SJSA1 (cell line): ENCODE measurements around the gene ATP7B. TPM values are rescaled to one million over a fixed set of nuclear protein-coding genes. Genes with fewer than 3 reads are reported as not detected.
"Not testable (repeated sequence)": the region's sequence is repeated elsewhere in the genome, so short reads cannot be mapped to it uniquely, and the experiment has no call there.

Source experiments
- DNase-seq, 2 experiments: peaks; one replicate each; pipeline ENCODE4 v3.0.0-alpha.2; 2015 to 2020; ENCODE audit warnings: low spot score in 2 of 2, low read depth in 1 of 2
- H3K27ac ChIP-seq: fragments of 250-450 bp; sonication (Bioruptor Pico); 2 replicates; pipeline ENCODE4 v1.5.1; 2020; ENCODE audit warnings: mild to moderate bottlenecking, moderate library complexity
- H3K27me3 ChIP-seq: fragments of 250-450 bp; sonication (Bioruptor Pico); replicated peaks from 2 replicates; pipeline ENCODE4 v1.5.1; 2020; ENCODE audit warnings: mild to moderate bottlenecking, moderate library complexity
- H3K36me3 ChIP-seq: fragments of 250-450 bp; sonication (Bioruptor Pico); 2 replicates; pipeline ENCODE4 v1.5.1; 2020; ENCODE audit warnings: mild to moderate bottlenecking
- H3K4me1 ChIP-seq: fragments of 250-450 bp; sonication (Bioruptor Pico); replicated peaks from 2 replicates; pipeline ENCODE4 v1.6.1; 2021; ENCODE audit warnings: mild to moderate bottlenecking
- H3K4me3 ChIP-seq: fragments of 250-450 bp; sonication (Bioruptor Pico); 2 replicates; pipeline ENCODE4 v1.5.1; 2020; ENCODE audit warnings: mild to moderate bottlenecking
- H3K9me3 ChIP-seq: fragments of 250-450 bp; sonication (Bioruptor Pico); replicated peaks from 2 replicates; pipeline ENCODE4 v1.5.1; 2020; ENCODE audit warnings: mild to moderate bottlenecking
- total RNA-seq: library from RNA; depleted of rRNA; stranded (reverse); fragments of >200 nt; shearing (Covaris generic); gene quantifications from 2 replicates; pipeline ENCODE4 v1.2.3, GENCODE V29; 2014

The ATP7B gene
- total RNA-seq, 1 experiment from 2014 or later, result 2.2 TPM

DNA sequence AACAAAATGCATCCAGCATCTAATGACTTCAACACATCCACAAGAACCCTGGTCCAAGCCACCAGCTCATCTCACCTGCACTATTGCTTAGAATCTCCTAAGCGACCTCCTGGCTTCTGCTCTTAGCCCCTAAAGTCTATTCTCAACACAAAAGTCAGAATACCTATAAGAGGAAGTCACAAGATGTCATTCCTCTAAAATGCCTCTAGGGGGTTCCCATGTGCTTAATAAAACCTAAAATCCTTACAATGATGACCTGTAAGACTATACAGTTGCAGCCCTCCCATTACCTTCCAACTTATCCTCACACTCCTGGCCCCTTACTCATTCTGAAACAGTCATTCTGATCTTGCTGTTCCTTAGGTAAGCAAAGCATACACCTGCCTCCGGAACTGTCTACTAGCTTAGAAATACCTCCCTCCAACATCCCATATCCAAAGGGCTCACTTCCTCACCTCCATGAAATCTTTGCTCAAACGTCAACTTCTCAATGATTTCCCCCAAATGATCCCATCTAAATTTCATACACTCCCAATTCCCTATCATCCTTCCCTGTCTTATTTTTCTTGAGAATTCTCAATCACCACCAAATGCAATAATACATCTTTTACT is 10.0 kb downstream of the ATP7B start:
- H3K4me1 ChIP-seq, result no peaks in the 10 kb centered on the region
- DNase-seq, result peak in 1 of 2 experiments; percentile 21
- H3K27me3 ChIP-seq, result 0 out of 2 replicates have a peak, but pooled peaks cover 5% of the 10 kb centered on the region

GRCh38 chr13:51999921-52000320 is 11.3 kb downstream of the ATP7B start:
- Histone ChIP-seq H3K36me3 (no peaks in the 10 kb centered on the region), H3K9me3 (no peaks in the 10 kb centered on the region), H3K27me3 (0 out of 2 replicates have a peak, but pooled peaks cover 5% of the 10 kb centered on the region), H3K4me3 (no peak overlapping the region), H3K27ac (no peak overlapping the region), H3K4me1 (no peaks in the 10 kb centered on the region)
- no peak for DNase-seq

More for the DNA sequence above, 10.0 kb downstream of the ATP7B start:
- Histone ChIP-seq H3K4me3 (no peak overlapping the region), H3K27ac (no peak overlapping the region), H3K36me3 (no peaks in the 10 kb centered on the region), H3K9me3 (no peaks in the 10 kb centered on the region)

DNA sequence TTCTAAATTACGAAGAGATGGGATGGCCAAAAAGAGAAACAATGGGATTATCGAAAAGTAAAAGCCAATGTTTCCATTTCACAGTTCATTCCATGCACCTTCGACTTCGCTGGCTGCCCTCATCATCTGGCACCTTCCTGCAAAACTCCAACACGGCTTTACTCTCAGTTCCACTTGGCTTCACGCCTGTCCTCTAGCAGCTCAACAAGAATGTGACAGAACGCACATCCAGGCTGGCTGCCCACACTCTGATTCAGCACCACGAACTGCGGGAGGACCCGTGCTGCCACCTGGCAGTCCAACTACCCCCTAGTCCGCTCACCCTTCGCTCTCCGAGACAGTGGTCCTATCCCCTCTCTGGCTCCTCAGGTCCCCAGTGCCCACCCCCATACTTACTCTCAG is 11.7 kb downstream of the ATP7B start:
- no peak overlapping the region for H3K27ac ChIP-seq
- no peak for DNase-seq
- no peaks in the 10 kb centered on the region for H3K36me3 ChIP-seq
- H3K4me1 ChIP-seq, result no peaks in the 10 kb centered on the region
- H3K27me3 ChIP-seq, result peaks cover 5% of the 10 kb centered on the region; the same call in 1 of the 2 replicates
- H3K9me3 ChIP-seq, result no peaks in the 10 kb centered on the region
- no peak overlapping the region for H3K4me3 ChIP-seq

- H3K9me3 ChIP-seq, result no peaks in the 10 kb centered on the region
- H3K4me3 ChIP-seq, result no peak overlapping the region
- DNase-seq, result no peak
- no peaks in the 10 kb centered on the region for H3K4me1 ChIP-seq
- no peak overlapping the region for H3K27ac ChIP-seq
- peaks cover 5% of the 10 kb centered on the region; the same call in 1 of the 2 replicates for H3K27me3 ChIP-seq
- no peaks in the 10 kb centered on the region for H3K36me3 ChIP-seq
These were observed 12.3 kb downstream of the ATP7B start for GRCh38 chr13:51998723-51999509.

GRCh38 chr13:51997641-51998330 is 13.5 kb downstream of the ATP7B start:
- DNase-seq, result no peak
- H3K27ac ChIP-seq, result no peak overlapping the region
- H3K4me1 ChIP-seq, result no peaks in the 10 kb centered on the region
- peaks cover 5% of the 10 kb centered on the region; the same call in 1 of the 2 replicates for H3K27me3 ChIP-seq
- no peak overlapping the region for H3K4me3 ChIP-seq
- H3K36me3 ChIP-seq, result no peaks in the 10 kb centered on the region
- H3K9me3 ChIP-seq, result no peaks in the 10 kb centered on the region

GRCh38 chr13:51997186-51997585 is 14.1 kb downstream of the ATP7B start:
- no peaks in the 10 kb centered on the region for H3K36me3 ChIP-seq

DNA sequence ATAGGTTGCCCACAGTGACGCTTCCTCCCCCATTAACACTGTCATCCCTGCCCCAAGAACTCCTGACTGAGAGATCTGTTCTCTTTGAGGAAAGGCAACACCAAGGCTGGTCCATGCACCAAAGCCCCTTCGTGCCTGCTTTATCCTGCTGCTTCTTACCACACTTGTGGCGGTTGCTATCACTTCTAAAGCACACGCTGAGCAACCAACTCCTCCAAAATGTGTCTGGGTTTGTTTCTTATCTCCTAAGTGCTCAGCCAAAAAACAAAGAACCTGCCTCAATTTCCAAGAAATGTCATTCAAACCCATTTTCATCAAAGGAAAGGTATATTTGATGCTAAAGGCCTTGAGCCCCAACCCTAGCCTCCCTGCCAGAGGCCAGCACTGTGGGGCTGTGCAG is 14.6 kb downstream of the ATP7B start:
- Histone ChIP-seq H3K9me3 (no peaks in the 10 kb centered on the region), H3K27ac (no peak overlapping the region), H3K27me3 (peaks cover 5% of the 10 kb centered on the region; the same call in 1 of the 2 replicates), H3K4me1 (no peaks in the 10 kb centered on the region), H3K36me3 (no peaks in the 10 kb centered on the region), H3K4me3 (no peak overlapping the region)
- DNase-seq, result no peak

More at GRCh38 chr13:51997186-51997585, 14.1 kb downstream of the ATP7B start:
- peaks cover 5% of the 10 kb centered on the region; the same call in 1 of the 2 replicates for H3K27me3 ChIP-seq
- no peaks in the 10 kb centered on the region for H3K9me3 ChIP-seq
- no peak overlapping the region for H3K27ac ChIP-seq
- no peak for DNase-seq
- H3K4me1 ChIP-seq, result no peaks in the 10 kb centered on the region
- no peak overlapping the region for H3K4me3 ChIP-seq

GRCh38 chr13:51995677-51996551 is 15.3 kb downstream of the ATP7B start:
- Histone ChIP-seq H3K36me3 (no peaks in the 10 kb centered on the region), H3K27ac (no peak overlapping the region), H3K9me3 (no peaks in the 10 kb centered on the region), H3K4me3 (no peak overlapping the region), H3K27me3 (peaks cover under 1% of the 10 kb centered on the region; the same call in 1 of the 2 replicates), H3K4me1 (no peaks in the 10 kb centered on the region)
- DNase-seq, result no peak

DNA sequence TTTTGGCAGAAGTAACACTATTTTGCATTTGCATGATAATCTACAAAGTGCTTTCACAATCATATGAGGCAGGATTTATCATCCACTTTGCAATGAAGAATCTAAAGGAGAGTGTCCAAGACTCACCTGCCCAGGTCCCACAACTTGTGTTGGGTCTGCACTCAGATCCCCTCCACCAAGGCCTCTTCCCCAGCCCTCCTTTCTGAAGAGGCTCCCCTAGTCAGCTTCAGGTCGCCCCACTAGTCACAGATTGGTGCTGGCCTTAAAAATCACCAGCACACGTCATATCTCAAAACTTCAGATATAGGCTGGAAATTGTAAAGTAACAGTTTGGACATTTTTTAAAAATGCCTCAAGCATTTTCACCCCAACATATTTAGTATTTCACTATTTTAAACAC is 17.5 kb downstream of the ATP7B start:
- Histone ChIP-seq H3K27ac (no peak overlapping the region), H3K4me1 (no peaks in the 10 kb centered on the region), H3K4me3 (no peak overlapping the region), H3K27me3 (no peaks in the 10 kb centered on the region; the same call in 1 of the 2 replicates), H3K36me3 (no peaks in the 10 kb centered on the region), H3K9me3 (no peaks in the 10 kb centered on the region)
- DNase-seq, result no peak

DNA sequence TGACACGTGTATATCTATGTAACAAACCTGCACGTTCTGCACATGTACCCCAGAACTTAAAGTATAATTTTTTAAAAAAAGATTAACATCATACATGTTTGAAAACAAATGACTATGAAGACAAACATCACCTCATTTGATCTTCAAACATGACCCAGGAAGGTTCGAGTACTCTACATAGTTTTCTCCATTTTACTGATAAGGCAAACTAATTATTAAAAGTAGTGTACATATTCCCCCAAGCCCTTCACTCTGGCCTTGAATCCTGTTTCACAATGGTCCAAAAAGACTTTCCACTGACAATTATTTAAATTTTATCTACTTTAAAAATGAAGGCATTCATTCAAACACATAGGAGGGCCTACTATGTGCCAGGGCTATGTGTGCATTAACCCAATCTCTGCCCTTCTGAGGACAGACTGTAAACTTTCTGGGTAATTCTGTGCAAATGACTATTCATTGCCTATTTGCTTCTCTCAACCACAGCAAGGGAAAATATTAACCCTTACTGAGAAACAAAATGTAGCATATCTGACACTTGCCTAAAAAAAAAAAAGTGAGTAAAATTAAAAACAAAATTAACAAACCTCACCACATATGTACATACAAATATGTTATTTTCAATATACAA is 22.1 kb downstream of the ATP7B start:
- DNase-seq, result no peak
- Histone ChIP-seq H3K36me3 (no peaks in the 10 kb centered on the region), H3K27me3 (no peaks in the 10 kb centered on the region; the same call in 1 of the 2 replicates), H3K4me3 (no peak overlapping the region), H3K4me1 (no peaks in the 10 kb centered on the region), H3K27ac (no peak overlapping the region), H3K9me3 (no peaks in the 10 kb centered on the region)

GRCh38 chr13:51984904-51985303 is 26.3 kb downstream of the ATP7B start:
- not testable (repeated sequence) for H3K4me3 ChIP-seq, DNase-seq, H3K36me3 ChIP-seq, H3K27me3 ChIP-seq, H3K27ac ChIP-seq, H3K4me1 ChIP-seq, H3K9me3 ChIP-seq

DNA sequence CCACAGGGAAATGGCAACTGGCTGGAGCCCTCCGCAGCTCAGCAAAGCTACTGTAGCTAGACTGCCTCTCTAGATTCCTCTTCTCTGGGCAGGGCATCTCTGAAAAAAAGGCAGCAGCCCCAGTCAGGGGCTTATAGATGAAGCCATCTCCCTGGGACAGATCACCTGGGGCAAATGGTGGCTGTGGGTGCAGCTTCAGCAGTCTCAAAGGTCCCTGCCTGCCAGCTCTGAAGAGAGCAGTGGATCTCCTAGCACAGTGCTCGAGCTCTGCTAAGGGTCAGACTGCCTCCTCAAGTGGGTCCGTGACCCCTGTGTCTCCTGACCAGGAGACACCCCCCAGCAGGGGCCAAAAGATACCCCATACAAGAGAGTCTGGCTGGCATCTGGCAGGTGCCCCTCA is 28.0 kb downstream of the ATP7B start:
- DNase-seq, H3K4me3 ChIP-seq, H3K9me3 ChIP-seq, H3K27me3 ChIP-seq, H3K36me3 ChIP-seq, H3K27ac ChIP-seq, H3K4me1 ChIP-seq: not testable (repeated sequence)

DNA sequence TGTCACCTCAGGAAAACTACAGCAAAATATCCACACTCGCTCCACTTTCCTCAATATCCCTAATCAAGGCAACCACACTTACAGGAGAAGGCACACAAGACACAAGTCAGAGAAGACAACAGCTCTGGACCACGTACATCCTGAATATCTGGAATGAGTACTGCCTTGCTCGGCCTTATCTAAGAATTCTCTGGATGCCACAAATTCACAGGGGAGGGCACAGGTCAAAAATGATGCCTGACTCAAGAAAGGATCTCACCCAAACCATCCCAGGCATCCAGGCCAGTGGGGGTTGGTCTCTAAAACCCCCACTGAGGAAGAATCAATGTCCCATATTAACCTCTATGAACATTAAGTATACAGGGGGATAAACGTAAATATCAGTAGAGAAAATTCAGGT is 29.9 kb downstream of the ATP7B start:
- Histone ChIP-seq H3K4me1 (no peaks in the 10 kb centered on the region), H3K9me3 (no peaks in the 10 kb centered on the region), H3K27me3 (peaks cover 5% of the 10 kb centered on the region), H3K4me3 (no peak overlapping the region), H3K36me3 (no peaks in the 10 kb centered on the region), H3K27ac (no peak overlapping the region)
- DNase-seq, result no peak
